Fibroblast of skin of right biceps (primary cell): ENCODE data around the gene VIPAS39.
A peak's percentile ranks its signal among the peaks of the same experiment; 100 is the strongest.
"Not testable (repeated sequence)": the region's sequence is repeated elsewhere in the genome, so short reads cannot be mapped to it uniquely, and the experiment has no call there.

Source experiments
- DNase-seq: peaks from one replicate; pipeline ENCODE4 v3.0.0-alpha.2; 2013

VIPAS39 gene

DNA sequence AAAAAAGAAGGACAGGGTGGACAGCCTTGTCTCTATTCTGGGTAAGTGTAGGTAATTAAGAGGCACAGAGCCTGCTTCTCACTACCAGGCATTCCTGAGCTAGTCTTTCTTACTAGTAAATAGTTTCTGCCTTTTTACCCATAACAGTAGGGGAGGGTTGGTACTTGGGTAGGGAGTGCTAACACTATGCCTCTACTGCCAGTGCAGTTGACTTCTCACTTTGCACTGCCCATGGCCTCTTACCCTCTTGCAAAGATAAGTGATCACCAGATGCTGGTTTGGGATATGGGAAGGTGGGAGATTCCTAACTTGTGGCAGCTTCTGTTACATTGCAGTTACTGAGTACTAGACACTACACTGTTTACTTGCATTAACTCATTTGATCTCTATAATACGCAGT, 12.1 kb upstream of the VIPAS39 start:
- no peak for DNase-seq

DNA sequence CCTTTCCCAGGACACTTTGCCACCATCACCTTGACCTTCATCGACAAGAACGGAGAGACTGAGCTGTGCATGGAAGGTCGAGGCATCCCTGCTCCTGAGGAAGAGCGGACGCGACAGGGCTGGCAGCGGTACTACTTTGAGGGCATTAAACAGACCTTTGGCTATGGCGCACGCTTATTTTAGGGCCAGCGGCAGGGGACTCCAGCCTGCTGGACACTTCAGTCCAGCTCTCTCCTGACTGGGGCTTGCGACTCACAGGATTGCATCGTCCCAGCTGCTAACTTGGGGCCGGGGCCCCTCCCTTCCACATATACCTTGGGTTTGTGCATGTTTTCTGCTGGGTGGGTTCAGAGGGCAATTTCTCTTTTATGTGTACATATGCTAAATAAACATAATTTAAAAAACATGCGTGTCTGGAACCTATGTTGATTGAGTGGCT, 11.7 kb upstream of the VIPAS39 start:
- no peak for DNase-seq

GRCh38 chr14:77467801-77468200, 10.4 kb upstream of the VIPAS39 start:
- DNase-seq = no peak

- DNase-seq = peak; percentile 68
Observed at GRCh38 chr14:77459072-77459723, 1.8 kb upstream of the VIPAS39 start.

DNA sequence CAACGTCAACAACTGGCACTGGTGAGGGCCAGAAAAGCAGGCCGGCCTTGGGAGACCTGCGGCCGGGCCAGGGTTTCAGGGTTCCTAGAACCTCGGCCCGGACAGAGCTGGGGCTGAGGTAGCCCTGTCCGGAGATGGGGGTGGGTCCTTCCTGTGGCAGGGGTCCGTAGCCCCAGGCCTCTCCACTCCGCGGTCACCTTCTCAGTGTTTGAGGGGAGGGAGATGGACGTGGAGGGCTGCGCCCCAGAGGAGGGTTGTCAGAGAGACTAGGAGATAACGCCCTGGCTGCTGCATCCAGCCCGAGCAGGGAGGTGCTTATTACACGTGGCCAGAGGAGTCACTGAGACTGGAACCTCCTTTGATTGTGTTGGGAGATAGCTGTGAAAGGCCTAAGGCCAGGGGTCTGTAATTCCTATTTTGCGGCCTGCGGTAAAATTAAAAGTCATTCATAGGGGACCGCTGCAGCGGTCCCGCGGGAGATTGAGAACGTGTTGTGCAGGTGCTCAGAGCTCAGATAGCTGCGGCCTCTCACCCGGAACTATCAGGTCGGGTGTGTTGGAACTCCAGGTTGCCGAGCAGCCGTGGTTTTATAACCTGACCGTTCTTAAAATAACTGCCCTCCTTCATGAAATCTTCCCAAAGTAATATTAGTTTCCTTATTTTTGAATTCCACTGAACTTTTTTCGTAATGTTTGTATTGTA, 999 bp upstream of the VIPAS39 start:
- DNase-seq = peak; percentile 26

- DNase-seq = no peak
Observed at GRCh38 chr14:77457115-77457521, 283 bp downstream of the VIPAS39 start.

GRCh38 chr14:77455966-77456640, 1.3 kb downstream of the VIPAS39 start:
- no peak for DNase-seq

DNA sequence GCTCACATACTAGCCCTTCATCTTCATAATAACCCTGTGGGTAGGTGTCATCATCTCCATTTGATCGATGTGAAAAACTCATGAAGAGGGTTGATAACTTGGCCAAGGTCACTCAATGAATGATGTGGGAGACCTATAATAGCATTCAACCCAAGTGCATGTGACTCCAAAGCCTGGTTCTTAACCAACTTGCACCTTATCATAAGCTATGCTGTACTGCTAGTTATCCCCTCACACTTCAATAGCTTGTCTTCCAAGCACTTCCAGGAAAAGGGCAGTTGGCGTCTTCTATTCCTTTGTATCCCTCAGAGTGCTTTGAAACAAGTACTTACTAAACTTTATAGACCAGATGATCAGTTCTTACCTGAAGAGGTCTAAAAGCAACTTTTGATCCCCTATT, 15.2 kb downstream of the VIPAS39 start:
- no peak for DNase-seq

- no peak for DNase-seq
Observed at GRCh38 chr14:77439861-77440260, 17.5 kb downstream of the VIPAS39 start.

DNA sequence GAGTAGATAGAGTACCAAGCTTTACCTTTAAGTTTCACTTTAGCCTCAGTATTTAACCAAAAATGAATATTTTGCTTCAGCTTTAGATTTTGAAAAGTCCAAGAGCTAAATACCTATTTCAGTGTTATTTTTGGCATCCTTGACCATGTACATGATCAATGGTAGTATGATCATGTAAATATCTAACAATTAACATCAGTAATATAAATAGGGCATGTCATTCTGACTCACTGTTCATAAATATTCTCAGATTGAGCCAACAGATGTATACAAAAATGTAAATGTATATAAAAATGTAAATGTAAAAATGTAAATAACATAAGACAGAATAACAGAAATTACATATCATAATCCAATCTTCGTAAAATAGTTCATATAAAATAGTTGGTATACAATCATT, 18.8 kb downstream of the VIPAS39 start:
- DNase-seq = no peak

DNA sequence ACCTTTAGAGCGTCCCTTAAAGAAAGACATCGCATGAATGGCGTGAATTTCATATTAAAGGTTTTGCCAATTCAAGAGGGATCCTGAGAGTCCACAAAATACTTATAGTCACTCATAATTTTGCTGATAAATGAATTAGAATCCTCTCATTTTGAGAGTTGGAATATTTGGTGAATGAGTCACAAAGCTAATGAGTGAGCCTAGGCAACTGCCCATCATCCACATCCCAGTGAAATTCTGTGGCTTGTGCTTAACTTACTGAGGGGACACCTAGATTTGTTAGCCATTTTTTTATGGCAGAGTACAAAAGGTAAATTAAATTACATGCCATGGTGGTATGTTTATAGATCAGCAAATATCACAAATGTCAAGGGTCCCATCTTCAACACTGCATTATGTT, 21.4 kb downstream of the VIPAS39 start:
- peak; percentile 41 for DNase-seq

GRCh38 chr14:77426396-77426795, 31.0 kb downstream of the VIPAS39 start:
- no peak for DNase-seq

DNA sequence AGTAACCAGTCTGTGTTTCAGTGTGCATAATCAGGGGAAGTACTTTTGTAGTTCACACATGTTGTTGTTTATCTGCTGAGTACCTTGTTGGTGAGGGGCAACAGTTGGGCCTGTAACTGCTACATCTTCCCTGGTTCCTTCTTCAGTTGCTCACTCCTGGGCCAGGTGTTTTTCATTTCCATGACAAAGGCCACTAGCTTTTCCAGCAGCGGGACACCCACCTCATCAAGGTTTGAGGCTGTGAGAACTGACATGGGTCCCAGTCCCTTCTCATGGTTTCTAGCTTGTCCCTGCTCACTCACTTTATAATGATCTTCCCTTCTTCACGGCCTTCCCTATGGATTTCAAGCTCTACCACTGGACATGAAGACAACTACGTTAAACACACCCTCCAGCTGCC, 32.5 kb downstream of the VIPAS39 start:
- DNase-seq = no peak

DNA sequence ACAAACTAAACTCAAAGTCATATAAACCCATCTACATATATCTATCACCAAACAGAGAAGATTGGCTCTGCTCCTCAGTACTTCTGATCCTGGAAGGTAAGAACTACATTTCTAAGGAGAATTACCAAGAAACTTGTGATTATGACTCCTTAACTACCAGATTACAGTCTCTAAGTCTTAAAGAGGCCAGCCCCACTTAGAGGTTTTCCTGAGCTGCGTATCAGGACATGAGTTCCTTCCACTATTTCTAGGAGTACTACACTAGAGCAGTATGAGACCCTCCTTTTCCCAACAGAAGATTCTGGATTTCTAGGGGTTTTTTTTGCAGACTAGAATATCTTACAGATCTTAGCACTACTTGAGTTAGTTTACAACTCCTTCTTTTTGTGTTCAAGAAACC, 34.0 kb downstream of the VIPAS39 start, which contains the start of gene NOXRED1:
Gene NOXRED1 (minus strand): TSS at position 101 of the 400 bp plus-strand sequence. CDS start 634 bp downstream, outside the sequence.
- no peak for DNase-seq

DNA sequence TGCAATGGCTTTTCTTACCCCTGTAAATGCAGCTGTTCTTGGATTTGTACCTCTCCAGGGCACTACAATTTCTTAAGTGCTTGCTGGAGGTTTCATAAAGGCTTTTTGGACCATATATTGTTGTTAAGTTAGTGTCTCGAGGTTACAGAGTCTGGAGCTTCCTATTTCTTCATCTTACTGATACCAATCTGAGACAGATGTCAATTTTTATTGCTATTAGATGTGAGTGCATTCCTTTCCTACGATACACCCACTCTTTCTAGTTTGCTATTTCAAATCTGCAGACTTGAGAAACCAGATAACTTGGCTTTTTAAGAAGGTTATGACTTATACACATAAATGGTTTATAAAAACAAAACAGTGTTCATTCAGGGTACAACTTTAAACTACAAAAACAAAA, 36.2 kb downstream of the VIPAS39 start:
- DNase-seq = peak; percentile 30

DNA sequence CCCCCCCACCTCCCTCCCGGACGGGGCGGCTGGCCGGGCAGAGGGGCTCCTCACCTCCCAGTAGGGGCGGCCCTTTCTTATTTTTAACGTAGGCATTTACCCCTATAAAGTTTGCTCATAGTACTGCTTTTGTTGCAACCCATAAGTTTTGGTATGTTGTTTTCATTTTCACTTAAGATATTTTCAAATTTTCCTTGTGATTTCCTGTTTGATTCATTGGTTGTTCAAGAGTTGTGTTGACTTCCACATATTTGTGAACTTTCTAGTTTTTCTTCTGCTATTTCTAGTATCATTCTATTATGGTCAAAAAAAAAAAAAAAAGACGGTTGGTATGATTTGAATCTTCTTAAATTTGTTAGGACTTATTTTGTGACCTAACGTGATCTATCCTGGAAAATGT, 40.6 kb downstream of the VIPAS39 start:
- DNase-seq = no peak

GRCh38 chr14:77416098-77416497, 41.3 kb downstream of the VIPAS39 start:
- not testable (repeated sequence) for DNase-seq

- not testable (repeated sequence) for DNase-seq
Observed at GRCh38 chr14:77415403-77416030, 41.9 kb downstream of the VIPAS39 start.

DNA sequence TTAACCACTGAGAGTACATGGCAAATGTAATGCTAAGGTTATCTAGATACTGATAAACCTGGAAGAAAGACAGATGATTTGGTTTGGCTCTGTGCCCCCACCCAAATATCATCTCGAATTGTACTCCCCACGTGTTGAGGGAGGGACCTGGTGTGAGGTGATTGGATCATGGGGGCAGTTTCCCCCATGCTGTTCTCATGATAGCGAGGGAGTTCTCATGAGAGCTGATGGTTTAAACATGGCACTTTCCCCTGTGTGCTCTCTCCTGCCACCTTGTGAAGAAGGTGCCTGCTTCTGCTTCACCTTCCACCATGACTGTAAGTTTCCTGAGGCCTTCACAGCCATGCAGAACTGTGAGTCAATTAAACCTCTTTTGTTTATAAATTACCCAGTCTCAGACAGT, 48.3 kb downstream of the VIPAS39 start:
- DNase-seq = peak; percentile 2

GRCh38 chr14:77407158-77407557, 50.2 kb downstream of the VIPAS39 start:
- no peak for DNase-seq

- DNase-seq = no peak
Observed at GRCh38 chr14:77406718-77407117, 50.7 kb downstream of the VIPAS39 start.

DNA sequence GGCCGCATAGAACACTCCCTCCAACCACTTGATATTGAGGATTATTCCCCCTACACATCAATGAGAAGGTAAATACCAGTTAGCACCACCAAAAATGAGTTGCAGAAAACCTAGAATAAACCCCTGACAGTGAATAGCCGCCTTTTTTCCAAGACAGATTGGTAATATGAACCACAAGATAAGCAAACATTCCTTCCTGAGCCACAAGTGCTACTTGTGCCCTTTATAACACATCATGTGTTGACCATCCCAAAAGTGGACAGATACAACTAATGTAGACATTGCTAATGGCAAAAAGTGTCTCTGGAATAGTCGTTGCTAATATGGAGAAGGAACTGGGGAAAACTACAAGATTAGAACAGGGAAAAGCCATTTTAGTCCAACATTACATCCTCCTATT, 51.3 kb downstream of the VIPAS39 start:
- DNase-seq = no peak

DNA sequence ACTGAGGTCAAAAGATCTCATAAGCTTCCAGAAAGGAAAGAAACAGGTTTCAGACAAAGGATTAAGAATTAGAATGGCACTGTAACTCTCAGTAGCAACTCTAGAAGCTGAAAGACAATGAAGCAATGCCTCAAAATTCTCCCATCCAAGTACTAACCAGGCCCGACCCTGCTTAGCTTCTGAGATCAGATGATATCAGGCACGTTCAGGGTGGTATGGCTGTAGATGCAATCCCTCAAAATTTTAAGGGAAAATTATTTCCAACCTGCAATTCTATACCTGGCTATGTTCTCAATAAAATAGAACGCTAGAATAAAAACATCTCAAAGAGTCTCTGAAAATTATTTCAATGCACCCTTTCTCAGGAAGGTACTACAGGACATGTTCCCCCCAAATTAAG, 53.6 kb downstream of the VIPAS39 start:
- DNase-seq = no peak

- DNase-seq = no peak
Observed at GRCh38 chr14:77400216-77400615, 57.2 kb downstream of the VIPAS39 start.
